Stomach (tissue), 4 donors: ENCODE data around the gene SCD5.

Source experiments
- CTCF ChIP-seq, 7 experiments: fragments of 450-650 bp in 4 of 7; fragments of 200-600 bp in 3 of 7; sonication (generic) in 3 of 7; IDR thresholded peaks; one replicate each; pipeline ENCODE4 v1.5.1; 2016 to 2019; ENCODE audit warnings: antibody characterized with exemption in 7 of 7, control low read depth in 2 of 7, mild to moderate bottlenecking in 1 of 7
- POLR2A ChIP-seq, 4 donors: fragments of 450-650 bp; IDR thresholded peaks; one replicate each; pipeline ENCODE4 v1.6.1; 2016; ENCODE audit warnings: antibody characterized with exemption in 4 of 4, control low read depth in 2 of 4, mild to moderate bottlenecking in 1 of 4, moderate library complexity in 1 of 4
- POLR2AphosphoS5 ChIP-seq, 3 donors: sonication (generic); formaldehyde crosslinking; IDR thresholded peaks; one replicate each; pipeline ENCODE4 v1.6.1; 2016; ENCODE audit warnings: antibody characterized with exemption in 3 of 3

DNA sequence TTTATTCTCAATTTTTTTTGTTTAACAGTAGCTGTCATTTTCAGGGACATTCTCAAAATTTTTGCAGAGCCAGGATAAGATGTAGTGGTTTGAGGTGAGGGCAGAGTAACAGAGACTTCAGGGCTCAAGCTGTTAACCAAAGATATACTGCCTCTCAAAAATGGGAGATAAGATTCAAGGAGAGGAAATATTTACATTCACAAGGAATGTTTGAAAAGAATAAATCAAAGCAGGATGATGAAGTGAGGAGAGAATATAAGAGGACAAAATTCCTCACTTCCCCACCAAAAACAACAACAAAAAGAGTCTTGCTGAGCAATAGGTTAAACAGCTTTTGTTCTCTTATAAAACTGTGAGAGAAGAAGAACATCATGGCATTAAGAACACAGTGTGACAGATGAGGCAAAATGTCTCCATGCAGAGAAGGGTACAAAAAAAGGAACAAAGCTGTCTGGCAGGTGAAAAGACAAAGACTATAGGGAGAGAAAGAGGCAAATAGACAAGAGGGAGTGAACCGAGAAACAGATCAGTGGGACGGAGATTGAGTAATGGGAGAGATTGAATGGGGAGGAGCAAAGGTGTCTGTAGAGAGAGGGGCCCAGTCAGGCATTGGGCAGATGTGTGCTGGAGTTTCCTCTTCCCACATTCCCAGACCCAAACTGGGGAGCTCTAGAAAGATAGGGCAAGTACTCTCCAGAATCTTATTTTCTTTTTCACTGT, 130.7 kb downstream of the SCD5 start:
- TF ChIP-seq POLR2AphosphoS5 (IDR thresholded peaks at IDR 0.05) (no peak), POLR2A (IDR thresholded peaks at IDR 0.05) (no peak), CTCF (IDR thresholded peaks at IDR 0.05) (no peak)
